HG03025 (cell line): ENCODE measurements around the gene APBA3.
"Not testable (repeated sequence)": the region's sequence is repeated elsewhere in the genome, so short reads cannot be mapped to it uniquely, and the experiment has no call there.

Experiments
- ATAC-seq: cut with Tn5 transposase; IDR thresholded peaks from one replicate; pipeline ENCODE4 v1.9.1; 2021; ENCODE audit warnings: mild to moderate bottlenecking, moderate library complexity; ENCODE audit not compliant: unreplicated experiment, low FRiP score

The APBA3 gene

GRCh38 chr19:3773814-3774515 is 12.5 kb upstream of the APBA3 start:
- no peak for ATAC-seq

- no peak for ATAC-seq
Measured at GRCh38 chr19:3771906-3772455, 10.5 kb upstream of the APBA3 start, which contains the start of gene RAX2. RAX2 (minus strand) TSS chr19:3772228; CDS start chr19:3771742, 486 bp downstream.

- ATAC-seq, result no peak
Measured at GRCh38 chr19:3771000-3771905, 9.8 kb upstream of the APBA3 start.

GRCh38 chr19:3770136-3770999 is 8.9 kb upstream of the APBA3 start:
- ATAC-seq, result no peak

- no peak for ATAC-seq
Measured at GRCh38 chr19:3769494-3769893, 8.0 kb upstream of the APBA3 start.

GRCh38 chr19:3768748-3769099 is 7.2 kb upstream of the APBA3 start:
- ATAC-seq, result no peak

GRCh38 chr19:3768015-3768747 is 6.7 kb upstream of the APBA3 start:
- ATAC-seq, result no peak

- no peak for ATAC-seq
Measured at GRCh38 chr19:3767050-3767449, 5.6 kb upstream of the APBA3 start.

- ATAC-seq, result no peak
Measured at GRCh38 chr19:3766520-3766919, 5.0 kb upstream of the APBA3 start.

- not testable (repeated sequence) for ATAC-seq
Measured at GRCh38 chr19:3765757-3766156, 4.3 kb upstream of the APBA3 start.

- no peak for ATAC-seq
Measured at GRCh38 chr19:3765121-3765520, 3.6 kb upstream of the APBA3 start.

- ATAC-seq, result peak; percentile 80
Measured at GRCh38 chr19:3762501-3763459, 1.3 kb upstream of the APBA3 start, which contains the start of gene MRPL54. MRPL54 (plus strand) TSS chr19:3762682; CDS start chr19:3762701, 19 bp downstream.

- no peak for ATAC-seq
Measured at GRCh38 chr19:3762130-3762473, 610 bp upstream of the APBA3 start.

- no peak for ATAC-seq
Measured at GRCh38 chr19:3760871-3761361, 576 bp downstream of the APBA3 start.

- no peak for ATAC-seq
Measured at GRCh38 chr19:3759482-3760254, 1.8 kb downstream of the APBA3 start.

GRCh38 chr19:3758297-3758696 is 3.2 kb downstream of the APBA3 start:
- not testable (repeated sequence) for ATAC-seq

GRCh38 chr19:3757705-3758104 is 3.8 kb downstream of the APBA3 start:
- not testable (repeated sequence) for ATAC-seq
